GM12865 (cell line): ENCODE data around the gene CNN2.

ENCODE experiments used
- DNase-seq: peaks from one replicate; pipeline ENCODE4 v3.0.0; 2010; ENCODE audit warnings: low read depth
- H3K4me3 ChIP-seq: 2 replicates; pipeline ENCODE4 v1.5.1; 2011; ENCODE audit warnings: mild to moderate bottlenecking, low read depth, low read length, control low read depth
- CTCF ChIP-seq: IDR thresholded peaks from 2 replicates; pipeline ENCODE4 v1.5.1; 2011; ENCODE audit warnings: low read length, control low read depth, low read depth, inconsistent platforms; ENCODE audit not compliant: insufficient read depth; ENCODE audit errors: missing control alignments

Gene CNN2

GRCh38 chr19:1086613-1087012, 60.2 kb downstream of the CNN2 start:
- no peak for TF ChIP-seq CTCF
- DNase-seq: no peak
- H3K4me3 ChIP-seq: no peak overlapping the region

GRCh38 chr19:1087813-1088415, 61.5 kb downstream of the CNN2 start:
- TF ChIP-seq CTCF: no peak
- no peak overlapping the region for H3K4me3 ChIP-seq
- peak; percentile 71 for DNase-seq

- no peak overlapping the region for H3K4me3 ChIP-seq
- no peak for DNase-seq
- TF ChIP-seq CTCF: no peak
Measured at GRCh38 chr19:1088416-1089010, 62.1 kb downstream of the CNN2 start.
